ENCODE results near the gene CALCOCO1.
"Not testable (repeated sequence)": the region's sequence is repeated elsewhere in the genome, so short reads cannot be mapped to it uniquely, and the experiment has no call there.

Gene CALCOCO1, protein sequence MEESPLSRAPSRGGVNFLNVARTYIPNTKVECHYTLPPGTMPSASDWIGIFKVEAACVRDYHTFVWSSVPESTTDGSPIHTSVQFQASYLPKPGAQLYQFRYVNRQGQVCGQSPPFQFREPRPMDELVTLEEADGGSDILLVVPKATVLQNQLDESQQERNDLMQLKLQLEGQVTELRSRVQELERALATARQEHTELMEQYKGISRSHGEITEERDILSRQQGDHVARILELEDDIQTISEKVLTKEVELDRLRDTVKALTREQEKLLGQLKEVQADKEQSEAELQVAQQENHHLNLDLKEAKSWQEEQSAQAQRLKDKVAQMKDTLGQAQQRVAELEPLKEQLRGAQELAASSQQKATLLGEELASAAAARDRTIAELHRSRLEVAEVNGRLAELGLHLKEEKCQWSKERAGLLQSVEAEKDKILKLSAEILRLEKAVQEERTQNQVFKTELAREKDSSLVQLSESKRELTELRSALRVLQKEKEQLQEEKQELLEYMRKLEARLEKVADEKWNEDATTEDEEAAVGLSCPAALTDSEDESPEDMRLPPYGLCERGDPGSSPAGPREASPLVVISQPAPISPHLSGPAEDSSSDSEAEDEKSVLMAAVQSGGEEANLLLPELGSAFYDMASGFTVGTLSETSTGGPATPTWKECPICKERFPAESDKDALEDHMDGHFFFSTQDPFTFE

GRCh38 chr12:53727310-53728041, at the start of gene CALCOCO1:
CALCOCO1 (minus strand) TSS chr12:53727452; CDS start chr12:53725242, 2,210 bp downstream.
- H3K36me3 ChIP-seq (ENCODE audit: control insufficient read depth, insufficient read depth, low read length) = peaks cover 5% of the 10 kb centered on the region
- peak within 1 kb of the TSS; percentile 69 for H3K9ac ChIP-seq (ENCODE audit: low read length)
- H3K4me1 ChIP-seq (ENCODE audit: control insufficient read depth, insufficient read depth, low read length) = peaks cover 3% of the 10 kb centered on the region
- H3K27me3 ChIP-seq (ENCODE audit: control insufficient read depth, insufficient read depth, low read length) = no peaks in the 10 kb centered on the region
- H3K4me3 ChIP-seq (ENCODE audit: low read length) = peak within 1 kb of the TSS; percentile 97
- H3K27ac ChIP-seq (ENCODE audit: low read depth, low read length) = peak within 1 kb of the TSS; percentile 78

DNA sequence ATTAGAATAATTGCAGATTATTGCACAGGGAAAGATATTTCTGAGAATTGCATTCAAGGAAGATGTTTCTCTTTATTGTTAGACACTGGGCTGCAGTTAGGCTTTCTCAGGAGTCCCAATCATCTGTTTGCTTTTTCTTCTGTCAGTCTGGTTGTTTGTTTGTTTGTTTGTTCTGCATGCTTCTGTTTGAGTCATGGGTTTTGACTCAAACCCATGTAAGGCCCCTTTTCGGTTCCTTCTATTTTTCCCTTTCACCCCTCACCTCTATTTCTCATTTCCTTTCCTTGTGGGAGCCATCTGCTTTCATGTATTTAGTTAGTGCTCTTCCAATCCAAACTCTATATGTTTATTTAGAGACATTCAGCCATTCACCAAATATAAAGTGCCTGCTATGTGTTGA, 49.6 kb upstream of the CALCOCO1 start:
- no peaks in the 10 kb centered on the region for H3K36me3 ChIP-seq (ENCODE audit: control insufficient read depth, insufficient read depth, low read length)
- no peak overlapping the region for H3K9ac ChIP-seq (ENCODE audit: low read length)
- peaks cover 2% of the 10 kb centered on the region for H3K27me3 ChIP-seq (ENCODE audit: control insufficient read depth, insufficient read depth, low read length)
- H3K4me3 ChIP-seq (ENCODE audit: low read length) = no peak overlapping the region
- H3K4me1 ChIP-seq (ENCODE audit: control insufficient read depth, insufficient read depth, low read length) = no peaks in the 10 kb centered on the region
- H3K27ac ChIP-seq (ENCODE audit: low read depth, low read length) = no peak overlapping the region

DNA sequence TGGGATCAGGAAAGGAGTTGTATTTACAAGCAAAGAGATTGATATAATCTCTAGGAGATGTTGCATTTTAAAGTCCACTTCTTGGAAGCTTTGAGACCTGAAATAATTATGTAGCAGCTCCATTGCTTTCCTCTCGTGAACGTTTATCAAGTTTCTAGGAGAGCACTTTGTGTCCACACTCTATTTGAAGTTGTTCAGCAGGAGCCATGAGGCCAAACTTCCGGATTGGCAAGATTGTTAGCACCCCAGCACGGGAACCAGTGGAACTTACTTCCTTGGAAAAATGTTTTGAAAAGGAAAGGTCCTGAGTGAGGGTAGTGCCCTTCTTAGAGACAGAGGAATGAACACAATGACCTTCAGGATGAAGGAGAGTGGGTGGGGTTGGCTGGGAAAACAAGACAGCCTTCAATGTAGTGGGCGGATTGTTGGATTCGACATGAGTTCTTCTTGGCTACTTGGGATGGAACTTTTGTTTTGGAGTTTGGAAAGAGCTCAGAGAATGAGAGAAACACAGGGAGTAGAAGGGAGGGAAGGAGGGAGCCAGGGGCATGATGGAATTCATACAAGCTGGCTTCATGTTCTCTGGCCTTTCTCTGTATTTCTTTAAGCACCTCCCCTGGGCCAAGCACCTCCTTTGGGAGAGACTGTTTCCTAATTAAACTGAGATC, 48.4 kb upstream of the CALCOCO1 start:
- H3K27ac ChIP-seq (ENCODE audit: low read depth, low read length) = no peak overlapping the region
- no peak overlapping the region for H3K4me3 ChIP-seq (ENCODE audit: low read length)
- no peaks in the 10 kb centered on the region for H3K4me1 ChIP-seq (ENCODE audit: control insufficient read depth, insufficient read depth, low read length)
- no peaks in the 10 kb centered on the region for H3K36me3 ChIP-seq (ENCODE audit: control insufficient read depth, insufficient read depth, low read length)
- H3K9ac ChIP-seq (ENCODE audit: low read length) = no peak overlapping the region
- peaks cover under 1% of the 10 kb centered on the region for H3K27me3 ChIP-seq (ENCODE audit: control insufficient read depth, insufficient read depth, low read length)

- Histone ChIP-seq H3K27me3 (ENCODE audit: control insufficient read depth, insufficient read depth, low read length) (peaks cover 3% of the 10 kb centered on the region), H3K4me1 (ENCODE audit: control insufficient read depth, insufficient read depth, low read length) (no peaks in the 10 kb centered on the region), H3K9ac (ENCODE audit: low read length) (no peak overlapping the region), H3K27ac (ENCODE audit: low read depth, low read length) (no peak overlapping the region), H3K4me3 (ENCODE audit: low read length) (no peak overlapping the region), H3K36me3 (ENCODE audit: control insufficient read depth, insufficient read depth, low read length) (no peaks in the 10 kb centered on the region)
Observed at GRCh38 chr12:53770281-53770680, 43.0 kb upstream of the CALCOCO1 start.

DNA sequence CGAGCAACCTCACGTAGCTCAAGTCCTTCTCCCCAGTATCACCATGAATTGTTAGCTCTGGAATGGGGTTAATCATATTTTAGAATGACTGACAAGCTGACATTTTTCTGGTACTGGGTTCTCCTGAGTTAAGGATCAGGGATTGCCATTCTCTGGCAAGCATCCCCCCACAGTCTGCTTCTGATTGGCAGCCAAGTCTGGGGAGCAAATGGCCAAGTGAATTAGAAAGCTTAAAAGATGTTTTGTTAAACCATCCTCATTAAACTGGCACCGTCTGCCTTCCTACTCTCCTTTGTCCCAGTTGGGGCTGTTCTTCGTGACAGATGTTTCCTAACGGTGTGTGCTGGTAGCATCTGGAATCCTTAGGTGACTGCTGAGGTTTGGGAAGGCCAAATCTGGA, 41.7 kb upstream of the CALCOCO1 start:
- Histone ChIP-seq H3K27me3 (ENCODE audit: control insufficient read depth, insufficient read depth, low read length) (peaks cover 3% of the 10 kb centered on the region), H3K4me3 (ENCODE audit: low read length) (no peak overlapping the region), H3K4me1 (ENCODE audit: control insufficient read depth, insufficient read depth, low read length) (no peaks in the 10 kb centered on the region), H3K27ac (ENCODE audit: low read depth, low read length) (no peak overlapping the region), H3K9ac (ENCODE audit: low read length) (no peak overlapping the region), H3K36me3 (ENCODE audit: control insufficient read depth, insufficient read depth, low read length) (no peaks in the 10 kb centered on the region)

DNA sequence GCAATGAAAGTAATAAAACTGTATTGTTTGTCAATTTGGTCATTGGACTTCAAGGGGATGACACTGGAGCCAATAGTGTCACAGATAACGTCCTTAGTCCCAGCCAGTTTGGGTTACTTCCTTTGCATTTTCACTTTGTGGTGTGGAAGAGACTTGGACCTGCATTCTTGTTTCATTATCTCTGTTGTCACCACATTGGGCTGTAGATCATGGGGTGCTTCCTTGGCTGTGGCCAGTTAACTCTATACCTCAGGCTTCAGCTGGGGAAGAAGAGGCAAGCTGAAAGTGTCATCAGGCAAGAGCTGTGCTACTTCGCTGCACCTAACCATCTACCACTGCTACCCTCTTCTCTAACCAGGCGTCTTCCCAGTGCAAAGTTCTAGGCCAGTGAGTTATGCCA, 39.6 kb upstream of the CALCOCO1 start:
- no peak overlapping the region for H3K4me3 ChIP-seq (ENCODE audit: low read length)
- H3K4me1 ChIP-seq (ENCODE audit: control insufficient read depth, insufficient read depth, low read length) = no peaks in the 10 kb centered on the region
- H3K9ac ChIP-seq (ENCODE audit: low read length) = no peak overlapping the region
- no peaks in the 10 kb centered on the region for H3K36me3 ChIP-seq (ENCODE audit: control insufficient read depth, insufficient read depth, low read length)
- H3K27me3 ChIP-seq (ENCODE audit: control insufficient read depth, insufficient read depth, low read length) = peaks cover 3% of the 10 kb centered on the region
- H3K27ac ChIP-seq (ENCODE audit: low read depth, low read length) = no peak overlapping the region

- no peak overlapping the region for H3K27ac ChIP-seq (ENCODE audit: low read depth, low read length)
- peaks cover 3% of the 10 kb centered on the region for H3K27me3 ChIP-seq (ENCODE audit: control insufficient read depth, insufficient read depth, low read length)
- H3K36me3 ChIP-seq (ENCODE audit: control insufficient read depth, insufficient read depth, low read length) = no peaks in the 10 kb centered on the region
- no peak overlapping the region for H3K9ac ChIP-seq (ENCODE audit: low read length)
- H3K4me3 ChIP-seq (ENCODE audit: low read length) = no peak overlapping the region
- H3K4me1 ChIP-seq (ENCODE audit: control insufficient read depth, insufficient read depth, low read length) = no peaks in the 10 kb centered on the region
Observed at GRCh38 chr12:53765891-53766290, 38.6 kb upstream of the CALCOCO1 start.

DNA sequence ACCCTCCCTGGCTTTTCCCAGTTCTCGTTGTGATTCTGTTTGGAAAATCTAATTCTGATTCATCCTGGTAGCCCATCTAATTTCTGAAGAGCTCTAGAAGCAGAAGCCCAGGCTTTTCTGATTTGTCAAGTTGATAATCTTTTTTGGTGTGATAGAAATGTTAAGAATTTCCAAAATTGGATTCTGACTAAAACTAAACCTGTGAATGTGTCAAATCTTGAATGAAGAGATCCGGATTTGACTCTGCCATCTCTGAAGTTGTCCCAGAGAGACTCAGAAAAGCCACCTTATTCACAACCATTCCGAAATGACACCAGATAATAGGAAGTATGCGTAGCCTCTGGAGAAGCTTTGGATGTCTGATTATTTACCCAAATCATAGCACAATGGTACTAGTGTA, 37.4 kb upstream of the CALCOCO1 start:
- no peak overlapping the region for H3K27ac ChIP-seq (ENCODE audit: low read depth, low read length)
- no peaks in the 10 kb centered on the region for H3K36me3 ChIP-seq (ENCODE audit: control insufficient read depth, insufficient read depth, low read length)
- H3K9ac ChIP-seq (ENCODE audit: low read length) = no peak overlapping the region
- no peak overlapping the region for H3K4me3 ChIP-seq (ENCODE audit: low read length)
- H3K4me1 ChIP-seq (ENCODE audit: control insufficient read depth, insufficient read depth, low read length) = no peaks in the 10 kb centered on the region
- peaks cover 3% of the 10 kb centered on the region for H3K27me3 ChIP-seq (ENCODE audit: control insufficient read depth, insufficient read depth, low read length)

DNA sequence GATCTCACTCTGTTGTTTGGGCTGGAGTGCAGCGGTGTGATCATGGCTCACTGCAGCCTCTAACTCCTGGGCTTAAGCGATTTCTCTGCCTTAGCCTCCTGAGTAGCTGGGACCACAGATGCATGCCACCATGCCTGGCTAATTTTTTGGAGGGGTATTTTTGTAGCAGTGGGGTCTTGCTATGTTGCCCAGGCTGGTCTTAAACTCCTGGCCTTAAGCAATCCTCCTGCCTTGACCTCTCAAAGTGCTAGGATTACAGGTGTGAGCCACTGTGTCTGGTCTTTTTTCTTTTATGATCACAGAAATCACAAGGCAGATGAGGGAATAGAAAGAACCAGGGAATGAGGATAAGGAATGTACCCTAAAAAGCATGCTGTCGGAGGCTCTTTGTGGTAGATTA, 35.5 kb upstream of the CALCOCO1 start:
- H3K36me3 ChIP-seq (ENCODE audit: control insufficient read depth, insufficient read depth, low read length); H3K27ac ChIP-seq (ENCODE audit: low read depth, low read length); H3K4me3 ChIP-seq (ENCODE audit: low read length); H3K9ac ChIP-seq (ENCODE audit: low read length); H3K4me1 ChIP-seq (ENCODE audit: control insufficient read depth, insufficient read depth, low read length); H3K27me3 ChIP-seq (ENCODE audit: control insufficient read depth, insufficient read depth, low read length): not testable (repeated sequence)

DNA sequence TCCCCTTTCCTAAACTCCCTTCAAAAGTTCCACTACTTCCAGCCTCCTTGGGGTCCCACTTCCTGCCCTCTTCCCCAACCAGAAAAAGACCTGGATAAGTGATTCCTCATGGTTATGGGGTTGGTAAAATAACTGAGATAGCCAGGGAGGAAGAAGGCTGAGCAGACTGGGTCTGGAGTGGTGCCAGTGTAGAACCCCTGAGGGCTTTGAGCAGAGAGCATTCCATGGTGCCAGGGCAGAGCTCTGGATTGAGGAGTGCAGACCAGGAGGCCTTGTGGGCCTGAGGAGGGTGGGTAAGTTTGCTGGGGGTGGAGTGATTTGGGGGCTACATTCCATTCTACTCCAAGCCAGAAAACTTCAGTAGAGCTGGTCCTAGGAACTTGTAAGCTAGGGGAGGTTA, 34.1 kb upstream of the CALCOCO1 start:
- Histone ChIP-seq H3K27ac (ENCODE audit: low read depth, low read length) (no peak overlapping the region), H3K36me3 (ENCODE audit: control insufficient read depth, insufficient read depth, low read length) (no peaks in the 10 kb centered on the region)

DNA sequence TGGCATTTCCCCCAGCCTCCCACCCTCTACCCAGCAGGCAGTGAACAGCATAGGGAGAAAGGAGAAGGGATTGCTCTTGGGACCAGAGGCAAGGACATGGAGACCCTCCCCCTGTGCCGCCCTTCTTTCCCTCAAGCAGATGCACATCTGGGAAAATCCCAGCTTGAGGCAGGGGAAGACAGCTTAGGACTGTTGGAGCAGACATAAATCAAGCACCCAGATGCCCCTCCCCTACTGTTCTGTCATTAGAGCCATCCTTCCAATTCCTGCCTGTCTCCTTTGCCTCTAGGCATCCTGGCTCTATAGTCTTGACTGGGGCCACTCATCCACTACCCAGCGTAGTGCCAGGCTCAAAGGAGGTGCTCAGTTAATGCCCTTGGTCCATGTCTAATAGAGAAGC, 32.0 kb upstream of the CALCOCO1 start:
- Histone ChIP-seq H3K27me3 (ENCODE audit: control insufficient read depth, insufficient read depth, low read length) (peaks cover 4% of the 10 kb centered on the region), H3K9ac (ENCODE audit: low read length) (no peak overlapping the region), H3K4me1 (ENCODE audit: control insufficient read depth, insufficient read depth, low read length) (peaks cover 4% of the 10 kb centered on the region), H3K4me3 (ENCODE audit: low read length) (no peak overlapping the region), H3K27ac (ENCODE audit: low read depth, low read length) (no peak overlapping the region), H3K36me3 (ENCODE audit: control insufficient read depth, insufficient read depth, low read length) (no peaks in the 10 kb centered on the region)

More for the DNA sequence above, 34.1 kb upstream of the CALCOCO1 start:
- H3K4me3 ChIP-seq (ENCODE audit: low read length) = no peak overlapping the region
- H3K9ac ChIP-seq (ENCODE audit: low read length) = no peak overlapping the region
- H3K27me3 ChIP-seq (ENCODE audit: control insufficient read depth, insufficient read depth, low read length) = peaks cover 4% of the 10 kb centered on the region
- no peaks in the 10 kb centered on the region for H3K4me1 ChIP-seq (ENCODE audit: control insufficient read depth, insufficient read depth, low read length)

GRCh38 chr12:53758730-53759103, 31.5 kb upstream of the CALCOCO1 start:
- Histone ChIP-seq H3K4me1 (ENCODE audit: control insufficient read depth, insufficient read depth, low read length) (peaks cover 6% of the 10 kb centered on the region), H3K27ac (ENCODE audit: low read depth, low read length) (no peak overlapping the region), H3K4me3 (ENCODE audit: low read length) (no peak overlapping the region), H3K36me3 (ENCODE audit: control insufficient read depth, insufficient read depth, low read length) (no peaks in the 10 kb centered on the region), H3K9ac (ENCODE audit: low read length) (no peak overlapping the region), H3K27me3 (ENCODE audit: control insufficient read depth, insufficient read depth, low read length) (peaks cover 4% of the 10 kb centered on the region)

Data from rectal smooth muscle tissue (tissue), 1 donor.